Smooth muscle cell of the umbilical artery (primary cell): ENCODE data around the gene IL17C. TPM values are rescaled to one million over a fixed set of nuclear protein-coding genes. Genes with fewer than 3 reads are reported as not detected.

Source experiments
- total RNA-seq: library from RNA; depleted of rRNA; stranded (reverse); fragments of >200 nt; gene quantifications from 2 replicates; pipeline ENCODE4 v1.2.3, GENCODE V29; 2014

The IL17C gene, protein sequence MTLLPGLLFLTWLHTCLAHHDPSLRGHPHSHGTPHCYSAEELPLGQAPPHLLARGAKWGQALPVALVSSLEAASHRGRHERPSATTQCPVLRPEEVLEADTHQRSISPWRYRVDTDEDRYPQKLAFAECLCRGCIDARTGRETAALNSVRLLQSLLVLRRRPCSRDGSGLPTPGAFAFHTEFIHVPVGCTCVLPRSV
- 0.23 TPM in 1 of 2 replicates, not detected in the other for total RNA-seq

DNA sequence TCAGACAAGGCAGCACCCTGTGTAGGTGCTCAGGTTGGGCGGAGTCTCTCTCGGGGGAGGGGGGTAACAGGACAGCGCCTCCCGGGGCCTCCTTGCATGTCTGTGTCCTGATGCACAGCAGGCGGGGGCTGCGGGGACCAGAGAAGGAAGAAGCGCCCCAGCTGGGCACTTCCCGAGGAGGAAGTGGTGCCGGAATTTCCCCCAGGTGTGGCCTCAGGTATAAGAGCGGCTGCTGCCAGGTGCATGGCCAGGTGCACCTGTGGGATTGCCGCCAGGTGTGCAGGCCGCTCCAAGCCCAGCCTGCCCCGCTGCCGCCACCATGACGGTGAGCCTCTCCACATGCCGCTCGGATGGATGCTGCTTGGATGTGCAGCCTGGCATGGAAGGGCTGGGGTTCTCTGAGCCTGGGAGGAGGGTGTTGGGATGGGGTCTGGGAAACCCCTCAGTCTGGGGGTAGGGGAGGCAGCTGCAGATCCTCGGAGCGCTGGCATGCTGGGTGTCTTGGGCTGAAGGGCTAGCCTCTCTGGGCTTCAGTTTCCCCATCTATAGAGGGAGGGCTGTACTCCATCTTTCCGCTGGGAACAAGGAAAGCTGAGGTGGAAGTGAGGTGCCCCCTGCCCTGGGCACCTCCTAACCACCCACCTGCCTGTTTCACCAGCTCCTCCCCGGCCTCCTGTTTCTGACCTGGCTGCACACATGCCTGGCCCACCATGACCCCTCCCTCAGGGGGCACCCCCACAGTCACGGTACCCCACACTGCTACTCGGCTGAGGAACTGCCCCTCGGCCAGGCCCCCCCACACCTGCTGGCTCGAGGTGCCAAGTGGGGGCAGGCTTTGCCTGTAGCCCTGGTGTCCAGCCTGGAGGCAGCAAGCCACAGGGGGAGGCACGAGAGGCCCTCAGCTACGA is at the start of gene IL17C:
TSS of gene IL17C (plus strand) at position 250 of the 908 bp plus-strand sequence. CDS start at position 320, 70 bp downstream.

GRCh38 chr16:88650749-88651275 is 12.4 kb downstream of the IL17C start, which contains the start of gene CYBA:
Gene CYBA (minus strand): TSS chr16:88651053. CDS start chr16:88651013, 40 bp downstream.

DNA sequence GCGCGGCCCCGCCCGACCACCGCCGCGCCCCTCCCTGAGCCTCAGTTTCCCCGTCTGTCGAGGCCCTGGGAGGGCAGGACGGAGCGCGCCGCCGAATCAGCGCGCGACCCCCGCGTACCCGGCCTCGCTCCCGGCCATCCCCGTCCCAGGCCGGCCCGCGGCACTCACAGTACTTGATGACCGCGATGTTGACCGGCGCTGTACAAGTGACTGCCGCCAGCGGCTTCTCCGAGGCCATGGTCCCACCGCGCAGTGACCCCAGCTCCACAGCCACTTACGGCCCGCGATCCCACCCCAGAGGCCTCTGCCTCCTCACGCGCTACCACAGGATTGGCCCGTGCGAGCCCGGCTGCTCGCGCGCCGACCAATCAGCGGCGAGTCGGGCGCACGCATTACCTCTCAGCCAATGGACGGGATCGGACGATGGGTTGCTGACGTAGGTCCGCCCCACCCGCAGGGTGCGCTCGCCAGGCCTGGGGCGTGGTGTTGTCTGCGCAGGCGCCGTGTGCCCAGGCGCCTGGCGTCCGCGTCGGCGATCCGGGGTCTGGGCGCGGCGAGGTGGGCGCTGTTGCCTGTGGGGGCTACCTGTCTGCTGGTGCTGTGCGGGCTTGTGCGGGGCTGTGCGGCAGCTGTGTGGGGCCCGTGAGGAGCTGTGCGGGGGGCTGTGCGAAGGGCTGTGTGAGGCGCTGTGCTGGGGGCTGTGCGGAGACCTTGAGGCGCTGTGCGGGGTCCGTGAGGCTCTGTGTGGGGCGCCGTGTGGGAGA is 24.7 kb downstream of the IL17C start, which contains the start of gene MVD:
TSS of gene MVD (minus strand) at position 249 of the 764 bp plus-strand sequence. CDS start at position 238, 11 bp downstream.

GRCh38 chr16:88686439-88687253 is 48.3 kb downstream of the IL17C start, which contains the start of gene SNAI3:
Gene SNAI3 (minus strand): TSS chr16:88686507. CDS start chr16:88686406, 101 bp downstream.

Other genes with a start within 250 kb of the IL17C start
- 3.9 and 6.0 TPM in 2 replicates for gene ZFPM1, start 185.3 kb upstream of the IL17C start, total RNA-seq
- gene ZC3H18, start 68.2 kb upstream of the IL17C start, total RNA-seq: 11.0 and 18.2 TPM in 2 replicates
- 118 and 194 TPM in 2 replicates for gene CYBA, start 12.5 kb downstream of the IL17C start, total RNA-seq
- 89.1 and 116 TPM in 2 replicates for gene MVD, start 24.5 kb downstream of the IL17C start, total RNA-seq
- gene SNAI3, start 47.9 kb downstream of the IL17C start, total RNA-seq: under 0.01 and 0.05 TPM in 2 replicates
- gene RNF166, start 67.8 kb downstream of the IL17C start, total RNA-seq: 9.7 and 10.1 TPM in 2 replicates
- gene CTU2, start 67.9 kb downstream of the IL17C start, total RNA-seq: 13.5 and 14.3 TPM in 2 replicates
- 296 and 312 TPM in 2 replicates for gene PIEZO1, start 146.6 kb downstream of the IL17C start, total RNA-seq
- gene CDT1, start 165.2 kb downstream of the IL17C start, total RNA-seq: 0.30 and 6.1 TPM in 2 replicates
- 42.2 and 89.5 TPM in 2 replicates for gene APRT, start 173.4 kb downstream of the IL17C start, total RNA-seq
- gene GALNS, start 218.4 kb downstream of the IL17C start, total RNA-seq: 35.9 and 41.8 TPM in 2 replicates
- 26.4 and 39.5 TPM in 2 replicates for gene TRAPPC2L, start 218.6 kb downstream of the IL17C start, total RNA-seq
- not detected in 2 replicates for gene PABPN1L, start 228.1 kb downstream of the IL17C start, total RNA-seq